Prostate gland (tissue), 2 donors: ENCODE data around the gene STBD1. TPM values are rescaled to one million over a fixed set of nuclear protein-coding genes. Genes with fewer than 3 reads are reported as not detected.
"Not testable (repeated sequence)": the region's sequence is repeated elsewhere in the genome, so short reads cannot be mapped to it uniquely, and the experiment has no call there.

Experiments used
- DNase-seq: peaks from one replicate; pipeline ENCODE4 v3.0.0-alpha.2; 2019; ENCODE audit warnings: low spot score
- H3K27ac ChIP-seq, 2 donors: fragments of 200-600 bp; sonication (generic); 2 replicates each; pipeline ENCODE4 v1.5.1; 2017 to 2019
- H3K27me3 ChIP-seq: fragments of 200-600 bp; sonication (generic); replicated peaks from 2 replicates; pipeline ENCODE4 v1.5.1; 2019; ENCODE audit not compliant: insufficient read depth
- H3K36me3 ChIP-seq, 2 donors: fragments of 200-600 bp; sonication (generic); 1 replicate in 1 of 2; 2 replicates in 1 of 2; pipeline versions ENCODE4 v1.5.1 to v1.8.1; 2017 to 2019
- H3K4me1 ChIP-seq: fragments of 200-600 bp; sonication (generic); replicated peaks from 2 replicates; pipeline ENCODE4 v1.5.1; 2019
- H3K4me3 ChIP-seq, 2 donors: fragments of 200-600 bp; sonication (generic); 2 replicates each; pipeline ENCODE4 v1.5.1; 2017 to 2019
- H3K9me3 ChIP-seq: fragments of 200-600 bp; sonication (generic); 2 replicates; pipeline ENCODE4 v1.5.1; 2017
- CTCF ChIP-seq, 4 experiments: fragments of 200-600 bp in 2 of 4; fragments of 450-650 bp in 2 of 4; sonication (generic) in 2 of 4; IDR thresholded peaks; 1 replicate in 3 of 4; 2 replicates in 1 of 4; pipeline ENCODE4 v1.5.1; 2016 to 2019; ENCODE audit warnings: antibody characterized with exemption in 4 of 4, mild to moderate bottlenecking in 2 of 4, moderate library complexity in 2 of 4
- POLR2A ChIP-seq: fragments of 450-650 bp; IDR thresholded peaks from one replicate; pipeline ENCODE4 v1.6.1; 2016; ENCODE audit warnings: antibody characterized with exemption, mild to moderate bottlenecking
- POLR2AphosphoS5 ChIP-seq: sonication (generic); formaldehyde crosslinking; IDR thresholded peaks from one replicate; pipeline ENCODE4 v1.6.1; 2017; ENCODE audit warnings: antibody characterized with exemption
- WGBS: methylation state at CpG from one replicate; pipeline ENCODE4 v1.1.5; 2018; 5-methylcytosine and 5-hydroxymethylcytosine counted together
- intact Hi-C: fragments of 100-400 bp; cut with DNase I; formaldehyde crosslinking; loops from one replicate; pipeline ENCODE4 v1.14.2; 2022
- total RNA-seq, 2 donors: library from RNA; depleted of rRNA; stranded (reverse); fragments of >200 nt; gene quantifications; one replicate each; pipeline ENCODE4 v1.1.0, GENCODE V29; 2016

STBD1 gene
- total RNA-seq, 2 donors from 2014 or later: 2.4 to 7.1 TPM

GRCh38 chr4:76276813-76277212, 29.7 kb upstream of the STBD1 start:
- no peaks in the 10 kb centered on the region for H3K9me3 ChIP-seq
- no peaks in the 10 kb centered on the region for H3K4me1 ChIP-seq
- TF ChIP-seq POLR2A (no peak), POLR2AphosphoS5 (no peak), CTCF (IDR thresholded peaks at IDR 0.05) (no peak)
- no peak overlapping the region for H3K4me3 ChIP-seq
- no peaks in the 10 kb centered on the region for H3K36me3 ChIP-seq
- no peak overlapping the region for H3K27ac ChIP-seq
- no peak for DNase-seq
- intact Hi-C loops: no loop called here
- no peaks in the 10 kb centered on the region for H3K27me3 ChIP-seq
- 94% methylated on average over 9 of the region's 9 CpGs for WGBS

DNA sequence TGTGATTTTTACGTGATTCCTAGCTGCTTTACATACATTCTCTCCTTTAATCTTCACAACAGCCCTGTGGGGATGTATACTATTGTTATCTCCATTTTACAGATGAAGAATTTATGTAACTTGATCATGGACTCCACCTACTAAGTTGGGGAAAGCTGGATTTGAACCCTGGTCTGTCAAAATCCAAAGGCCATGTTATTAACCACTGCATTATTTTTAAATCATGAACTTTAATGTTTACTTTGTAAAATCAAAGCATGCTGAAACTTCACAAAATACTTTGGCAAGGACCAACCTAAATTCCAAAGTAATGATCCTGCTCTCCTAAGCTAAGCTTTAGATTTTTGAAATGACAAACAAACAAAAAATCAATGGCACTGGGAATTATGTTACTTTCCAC, 28.9 kb upstream of the STBD1 start:
- no peaks in the 10 kb centered on the region for H3K4me1 ChIP-seq
- H3K27me3 ChIP-seq: no peaks in the 10 kb centered on the region
- H3K27ac ChIP-seq: no peak overlapping the region
- no peaks in the 10 kb centered on the region for H3K9me3 ChIP-seq
- 89% methylated on average over 1 of the region's 1 CpG for WGBS
- no peak overlapping the region for H3K4me3 ChIP-seq
- TF ChIP-seq POLR2AphosphoS5 (no peak), CTCF (IDR thresholded peaks at IDR 0.05) (no peak), POLR2A (no peak)
- DNase-seq: no peak
- no peaks in the 10 kb centered on the region for H3K36me3 ChIP-seq
- intact Hi-C loops: no loop called here

DNA sequence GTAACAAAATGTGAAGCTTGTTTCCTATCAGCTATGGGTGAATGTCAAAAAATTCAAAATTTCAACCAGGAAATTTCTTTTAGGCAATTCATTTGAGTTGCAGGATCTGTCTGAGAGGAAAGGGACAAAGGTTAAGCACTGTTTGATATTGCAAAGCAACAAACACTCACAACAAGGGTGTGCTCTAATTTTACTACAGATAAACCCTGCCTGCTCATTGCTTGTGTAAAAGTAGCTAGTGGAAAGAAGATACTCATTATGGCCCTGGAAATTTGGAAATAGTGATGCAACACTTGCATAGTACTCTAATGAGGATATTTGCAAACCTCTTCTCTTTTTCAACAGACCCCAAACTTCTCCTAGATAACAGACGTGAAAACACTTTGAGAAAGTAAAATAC, 27.9 kb upstream of the STBD1 start:
- 73% methylated on average over 1 of the region's 1 CpG for WGBS

GRCh38 chr4:76279462-76279861, 27.1 kb upstream of the STBD1 start:
- H3K36me3 ChIP-seq: no peaks in the 10 kb centered on the region
- intact Hi-C loops: no loop called here
- no peak for TF ChIP-seq CTCF (IDR thresholded peaks at IDR 0.05)
- TF ChIP-seq POLR2A: no peak
- no peak for TF ChIP-seq POLR2AphosphoS5
- DNase-seq: no peak
- H3K27me3 ChIP-seq: no peaks in the 10 kb centered on the region
- no peaks in the 10 kb centered on the region for H3K4me1 ChIP-seq
- no peaks in the 10 kb centered on the region for H3K9me3 ChIP-seq
- 73% methylated on average over 4 of the region's 4 CpGs for WGBS
- no peak overlapping the region for H3K27ac ChIP-seq
- no peak overlapping the region for H3K4me3 ChIP-seq

More for the DNA sequence above, 27.9 kb upstream of the STBD1 start:
- Histone ChIP-seq H3K4me3 (no peak overlapping the region), H3K9me3 (no peaks in the 10 kb centered on the region), H3K27ac (no peak overlapping the region), H3K36me3 (no peaks in the 10 kb centered on the region), H3K27me3 (no peaks in the 10 kb centered on the region), H3K4me1 (no peaks in the 10 kb centered on the region)
- TF ChIP-seq POLR2AphosphoS5 (no peak), CTCF (IDR thresholded peaks at IDR 0.05) (no peak), POLR2A (no peak)
- no peak for DNase-seq
- intact Hi-C loops: no loop called here

- Histone ChIP-seq H3K4me1 (no peaks in the 10 kb centered on the region), H3K27me3 (no peaks in the 10 kb centered on the region), H3K36me3 (no peaks in the 10 kb centered on the region), H3K27ac (no peak overlapping the region), H3K9me3 (no peaks in the 10 kb centered on the region), H3K4me3 (no peak overlapping the region)
- no peak for TF ChIP-seq POLR2AphosphoS5
- no peak for TF ChIP-seq POLR2A
- TF ChIP-seq CTCF (IDR thresholded peaks at IDR 0.05): no peak
- intact Hi-C loops: no loop called here
- WGBS: 86% methylated on average over 6 of the region's 6 CpGs
- no peak for DNase-seq
These were observed 25.8 kb upstream of the STBD1 start for GRCh38 chr4:76280488-76281441.

DNA sequence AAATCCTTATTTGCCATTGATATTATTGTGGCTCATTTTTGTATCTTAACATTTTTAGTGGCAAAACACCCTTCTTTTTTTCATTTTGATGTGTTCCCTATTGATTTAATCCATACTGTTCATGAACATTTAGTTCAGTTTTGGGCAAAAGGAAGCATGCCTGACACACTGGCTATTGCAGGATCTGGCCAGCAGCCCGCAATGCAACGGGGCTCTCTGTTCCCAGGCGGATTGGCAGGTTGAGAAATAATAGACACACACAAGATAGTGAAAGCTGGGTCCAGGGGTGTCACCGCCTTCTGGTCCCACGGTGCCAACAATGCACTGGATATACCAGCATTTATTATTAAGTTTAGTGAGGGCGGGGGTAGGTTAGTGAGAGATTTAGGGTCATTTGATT, 24.9 kb upstream of the STBD1 start:
- WGBS: 74% methylated on average over 6 of the region's 6 CpGs
- intact Hi-C loops, H3K27ac ChIP-seq, H3K4me3 ChIP-seq, H3K36me3 ChIP-seq, H3K4me1 ChIP-seq, H3K27me3 ChIP-seq, H3K9me3 ChIP-seq, DNase-seq: not testable (repeated sequence)
